H9 (cell line): ENCODE data around the gene CABLES1. TPM values are rescaled to one million over a fixed set of nuclear protein-coding genes. Genes with fewer than 3 reads are reported as not detected.
"Not testable (repeated sequence)": the region's sequence is repeated elsewhere in the genome, so short reads cannot be mapped to it uniquely, and the experiment has no call there.

Experiments used
- DNase-seq: peaks from one replicate; pipeline ENCODE4 v3.0.0-alpha.2; 2017
- H2AFZ ChIP-seq: one replicate; pipeline ENCODE4 v1.6.1; 2013; ENCODE audit warnings: mild to moderate bottlenecking, low read length, control low read depth, moderate library complexity
- H2AK5ac ChIP-seq: 2 replicates; pipeline ENCODE4 v1.6.1; 2013; ENCODE audit warnings: low read length, control low read depth, mixed read lengths; ENCODE audit not compliant: insufficient read length
- H2BK120ac ChIP-seq: one replicate; pipeline ENCODE4 v1.6.1; 2013; ENCODE audit warnings: low read depth, mild to moderate bottlenecking, low read length, control low read depth, inconsistent platforms; ENCODE audit not compliant: poor library complexity, severe bottlenecking
- H2BK12ac ChIP-seq: 2 replicates; pipeline ENCODE4 v1.6.1; 2013; ENCODE audit warnings: low read length, control low read depth, mixed read lengths, low read depth; ENCODE audit not compliant: insufficient read length
- H2BK15ac ChIP-seq: 2 replicates; pipeline ENCODE4 v1.6.1; 2013; ENCODE audit warnings: low read depth, low read length, control low read depth
- H2BK20ac ChIP-seq: one replicate; pipeline ENCODE4 v1.6.1; 2013; ENCODE audit warnings: low read depth, mild to moderate bottlenecking, low read length, control low read depth, inconsistent platforms; ENCODE audit not compliant: poor library complexity, severe bottlenecking
- H2BK5ac ChIP-seq: 2 replicates; pipeline ENCODE4 v1.6.1; 2013; ENCODE audit warnings: low read length, control low read depth, mixed read lengths; ENCODE audit not compliant: insufficient read length
- H3K14ac ChIP-seq: 2 replicates; pipeline ENCODE4 v1.6.1; 2013; ENCODE audit warnings: low read length, control low read depth; ENCODE audit not compliant: insufficient read depth
- H3K18ac ChIP-seq: 2 replicates; pipeline ENCODE4 v1.6.1; 2013; ENCODE audit warnings: low read depth, mild to moderate bottlenecking, mixed read lengths, low read length, control low read depth; ENCODE audit not compliant: insufficient read length
- H3K23ac ChIP-seq: 2 replicates; pipeline ENCODE4 v1.6.1; 2013; ENCODE audit warnings: low read length, control low read depth, mixed read lengths, low read depth; ENCODE audit not compliant: insufficient read length
- H3K23me2 ChIP-seq: 2 replicates; pipeline ENCODE4 v1.6.1; 2013; ENCODE audit warnings: low read depth, mild to moderate bottlenecking, mixed read lengths, low read length, control low read depth; ENCODE audit not compliant: insufficient read length, poor library complexity, severe bottlenecking
- H3K27ac ChIP-seq: 2 replicates; pipeline ENCODE4 v1.5.1; 2013; ENCODE audit warnings: low read length, control low read depth, mixed read lengths, low read depth; ENCODE audit not compliant: insufficient read length
- H3K27me3 ChIP-seq: 2 replicates; pipeline ENCODE4 v1.6.1; 2013; ENCODE audit warnings: low read length, control low read depth, inconsistent platforms; ENCODE audit not compliant: insufficient read depth
- H3K4ac ChIP-seq: 2 replicates; pipeline ENCODE4 v1.6.1; 2013; ENCODE audit warnings: low read depth, mild to moderate bottlenecking, control low read depth, inconsistent platforms, low read length, moderate library complexity
- H3K4me1 ChIP-seq: 2 replicates; pipeline ENCODE4 v1.6.1; 2013; ENCODE audit warnings: low read length, control low read depth, inconsistent platforms; ENCODE audit not compliant: insufficient read depth
- H3K4me2 ChIP-seq: 2 replicates; pipeline ENCODE4 v1.6.1; 2013; ENCODE audit warnings: low read length, control low read depth, mixed read lengths; ENCODE audit not compliant: insufficient read length, insufficient read depth
- H3K56ac ChIP-seq: 2 replicates; pipeline ENCODE4 v1.6.1; 2013; ENCODE audit warnings: low read depth, mild to moderate bottlenecking, mixed read lengths, low read length, control low read depth; ENCODE audit not compliant: insufficient read length
- H3K79me1 ChIP-seq: 2 replicates; pipeline ENCODE4 v1.6.1; 2013; ENCODE audit warnings: low read depth, mild to moderate bottlenecking, moderate library complexity, low read length, control low read depth, inconsistent platforms; ENCODE audit not compliant: insufficient read depth, poor library complexity, severe bottlenecking
- H3K79me2 ChIP-seq: 2 replicates; pipeline ENCODE4 v1.6.1; 2013; ENCODE audit warnings: low read length, control low read depth, inconsistent platforms; ENCODE audit not compliant: insufficient read depth
- H3K9ac ChIP-seq: 2 replicates; pipeline ENCODE4 v1.6.1; 2013; ENCODE audit warnings: low read length, control low read depth, mixed read lengths; ENCODE audit not compliant: insufficient read length; ENCODE audit errors: extremely low read depth
- H3K9me3 ChIP-seq: one replicate; pipeline ENCODE4 v1.6.1; 2013; ENCODE audit warnings: low read depth, low read length, inconsistent platforms; ENCODE audit not compliant: control insufficient read depth
- H3T11ph ChIP-seq: one replicate; pipeline ENCODE4 v1.6.1; 2013; ENCODE audit warnings: mild to moderate bottlenecking, low read length, control low read depth, inconsistent platforms
- H4K20me1 ChIP-seq: one replicate; pipeline ENCODE4 v1.6.1; 2013; ENCODE audit not compliant: control insufficient read depth, insufficient read length, insufficient read depth
- H4K5ac ChIP-seq: 2 replicates; pipeline ENCODE4 v1.6.1; 2013; ENCODE audit warnings: low read depth, mild to moderate bottlenecking, mixed read lengths, low read length, control low read depth; ENCODE audit not compliant: insufficient read length
- H4K8ac ChIP-seq: replicated peaks from 2 replicates; pipeline ENCODE4 v1.6.1; 2013; ENCODE audit warnings: low read length, control low read depth, mixed read lengths, low read depth; ENCODE audit not compliant: insufficient read length
- H4K91ac ChIP-seq: 2 replicates; pipeline ENCODE4 v1.6.1; 2013; ENCODE audit warnings: low read depth, mild to moderate bottlenecking, moderate library complexity, mixed read lengths, low read length, control low read depth; ENCODE audit not compliant: insufficient read length
- H3K27ac Mint-ChIP-seq, 3 experiments: 2 replicates in 2 of 3; 3 replicates in 1 of 3; pipeline ENCODE4 v1.8.0; 2020 to 2021; ENCODE audit warnings: mixed read lengths in 3 of 3, mild to moderate bottlenecking in 1 of 3, moderate library complexity in 1 of 3
- H3K27me3 Mint-ChIP-seq: 2 replicates; pipeline ENCODE4 v1.8.0; 2021; ENCODE audit warnings: low read depth, mild to moderate bottlenecking, moderate library complexity, mixed read lengths
- H3K36me3 Mint-ChIP-seq, 3 experiments: 2 replicates in 2 of 3; 3 replicates in 1 of 3; pipeline ENCODE4 v1.8.0; 2020 to 2021; ENCODE audit warnings: low read depth in 3 of 3, mixed read lengths in 3 of 3; ENCODE audit not compliant: insufficient read depth in 1 of 3
- H3K4me1 Mint-ChIP-seq, 2 experiments: 2 replicates each; pipeline ENCODE4 v1.8.0; 2020; ENCODE audit warnings: mixed read lengths in 2 of 2
- H3K4me3 Mint-ChIP-seq, 2 experiments: 2 replicates in 1 of 2; 3 replicates in 1 of 2; pipeline ENCODE4 v1.8.0; 2020 to 2021; ENCODE audit warnings: mild to moderate bottlenecking in 2 of 2, mixed read lengths in 2 of 2, moderate library complexity in 1 of 2
- H3K9me3 Mint-ChIP-seq, 2 experiments: 2 replicates in 1 of 2; 3 replicates in 1 of 2; pipeline ENCODE4 v1.8.0; 2020; ENCODE audit warnings: mild to moderate bottlenecking in 2 of 2, mixed read lengths in 2 of 2, moderate library complexity in 1 of 2
- WGBS: extraction: QIAGEN DNeasy Blood & Tissue Kit; methylation state at CpG from one replicate; pipeline ENCODE4 v1.1.7; 2013; ENCODE audit warnings: missing lambda C conversion rate, low lambda C conversion rate, mixed read lengths; ENCODE audit not compliant: insufficient read length; ENCODE audit errors: extremely low coverage; 5-methylcytosine and 5-hydroxymethylcytosine counted together
- total RNA-seq: library from RNA; stranded (reverse); gene quantifications from 2 replicates; pipeline ENCODE4 v1.2.1, GENCODE V29; 2021
- TF ChIP-seq, protein P1 (sequence below): fragments of 200-600 bp; sonication (generic); conservative IDR thresholded peaks from 3 replicates; pipeline ENCODE4 v1.8.0; 2021; ENCODE audit warnings: antibody characterized with exemption, mild to moderate bottlenecking

Gene CABLES1
- total RNA-seq, 1 experiment from 2014 or later, result 27.1 TPM

- H2BK12ac ChIP-seq, result no peak overlapping the region
- DNase-seq, result no peak
- H3K79me2 ChIP-seq, result no peaks in the 10 kb centered on the region
- H2AK5ac ChIP-seq, result no peak overlapping the region
- H3K56ac ChIP-seq, result no peak overlapping the region
- no peak overlapping the region for H3K18ac ChIP-seq
- no peak overlapping the region for H4K8ac ChIP-seq
- Mint-ChIP-seq H3K36me3 (no peaks in the 10 kb centered on the region), H3K9me3 (peaks cover 0 to 2% of the 10 kb centered on the region in 2 experiments; a peak in 1 of 5 replicates), H3K4me1 (peaks cover 10 to 12% of the 10 kb centered on the region in 2 experiments), H3K27me3 (peaks cover 2% of the 10 kb centered on the region), H3K4me3 (no peak overlapping the region), H3K27ac (no peak overlapping the region)
- no peak overlapping the region for H3K23ac ChIP-seq
- WGBS, result no CpG with 5 or more reads among the region's 7 CpGs
- H2BK5ac ChIP-seq, result no peak overlapping the region
- H2BK15ac ChIP-seq, result no peak overlapping the region
- H3K9me3 ChIP-seq, result no peaks in the 10 kb centered on the region
- H3K27ac ChIP-seq, result no peak overlapping the region
- no peak overlapping the region for H3K4ac ChIP-seq
- no peak overlapping the region for H3K9ac ChIP-seq
- H4K20me1 ChIP-seq, result no peaks in the 10 kb centered on the region
- no peak overlapping the region for H3T11ph ChIP-seq
- H2AFZ ChIP-seq, result no peak overlapping the region
- no peaks in the 10 kb centered on the region for H3K27me3 ChIP-seq
- H3K4me2 ChIP-seq, result no peak overlapping the region
- H2BK20ac ChIP-seq, result no peak overlapping the region
- TF ChIP-seq, protein P1, sequence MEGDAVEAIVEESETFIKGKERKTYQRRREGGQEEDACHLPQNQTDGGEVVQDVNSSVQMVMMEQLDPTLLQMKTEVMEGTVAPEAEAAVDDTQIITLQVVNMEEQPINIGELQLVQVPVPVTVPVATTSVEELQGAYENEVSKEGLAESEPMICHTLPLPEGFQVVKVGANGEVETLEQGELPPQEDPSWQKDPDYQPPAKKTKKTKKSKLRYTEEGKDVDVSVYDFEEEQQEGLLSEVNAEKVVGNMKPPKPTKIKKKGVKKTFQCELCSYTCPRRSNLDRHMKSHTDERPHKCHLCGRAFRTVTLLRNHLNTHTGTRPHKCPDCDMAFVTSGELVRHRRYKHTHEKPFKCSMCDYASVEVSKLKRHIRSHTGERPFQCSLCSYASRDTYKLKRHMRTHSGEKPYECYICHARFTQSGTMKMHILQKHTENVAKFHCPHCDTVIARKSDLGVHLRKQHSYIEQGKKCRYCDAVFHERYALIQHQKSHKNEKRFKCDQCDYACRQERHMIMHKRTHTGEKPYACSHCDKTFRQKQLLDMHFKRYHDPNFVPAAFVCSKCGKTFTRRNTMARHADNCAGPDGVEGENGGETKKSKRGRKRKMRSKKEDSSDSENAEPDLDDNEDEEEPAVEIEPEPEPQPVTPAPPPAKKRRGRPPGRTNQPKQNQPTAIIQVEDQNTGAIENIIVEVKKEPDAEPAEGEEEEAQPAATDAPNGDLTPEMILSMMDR, result no peak
- H3K4me1 ChIP-seq, result no peaks in the 10 kb centered on the region
- H3K79me1 ChIP-seq, result no peaks in the 10 kb centered on the region
- H4K91ac ChIP-seq, result no peak overlapping the region
- H3K23me2 ChIP-seq, result no peaks in the 10 kb centered on the region
- no peak overlapping the region for H4K5ac ChIP-seq
- no peak overlapping the region for H2BK120ac ChIP-seq
- H3K14ac ChIP-seq, result no peak overlapping the region
These were observed 47.0 kb upstream of the CABLES1 start for GRCh38 chr18:23088310-23088709.

- H3K4me3 Mint-ChIP-seq, H4K5ac ChIP-seq, H3K36me3 Mint-ChIP-seq, H3K27ac Mint-ChIP-seq, H2AFZ ChIP-seq, H3K27me3 ChIP-seq, H3K23me2 ChIP-seq, H2AK5ac ChIP-seq, H3K56ac ChIP-seq, H3K4me1 ChIP-seq, H4K91ac ChIP-seq, H3K4ac ChIP-seq, H4K8ac ChIP-seq, H3K27ac ChIP-seq, H3K79me2 ChIP-seq, H3K14ac ChIP-seq, H4K20me1 ChIP-seq, H2BK120ac ChIP-seq, H3K4me2 ChIP-seq, H3K9me3 Mint-ChIP-seq, H3K23ac ChIP-seq, H3K18ac ChIP-seq, H2BK12ac ChIP-seq, H3K79me1 ChIP-seq, H2BK15ac ChIP-seq, H3K9ac ChIP-seq, DNase-seq, H2BK5ac ChIP-seq, H2BK20ac ChIP-seq, H3T11ph ChIP-seq, H3K9me3 ChIP-seq: not testable (repeated sequence)
- WGBS, result no CpG with 5 or more reads among the region's 8 CpGs
- peaks cover 13% of the 10 kb centered on the region for H3K27me3 Mint-ChIP-seq
- H3K4me1 Mint-ChIP-seq, result peaks cover 15% of the 10 kb centered on the region in 2 experiments
These were observed 44.0 kb upstream of the CABLES1 start for GRCh38 chr18:23091017-23091993.
